K562 (cell line): Measurements from ENCODE around the gene DNAH3. TPM values are rescaled to one million over a fixed set of nuclear protein-coding genes. Genes with fewer than 3 reads are reported as not detected.
A peak's percentile ranks its signal among the peaks of the same experiment; 100 is the strongest.

Source experiments
- BMI1 ChIP-seq: fragments of 150-350 bp; IDR thresholded peaks from 2 replicates; pipeline ENCODE4 v1.6.1; 2014; ENCODE audit warnings: low read length
- CXXC5 ChIP-seq: fragments of 250-450 bp; sonication (Bioruptor Pico); IDR thresholded peaks from 2 replicates; pipeline ENCODE4 v1.8.0; 2022; ENCODE audit warnings: inconsistent platforms, mild to moderate bottlenecking, moderate library complexity
- GATAD2A ChIP-seq: fragments of 450-650 bp; IDR thresholded peaks from 2 replicates; pipeline ENCODE4 v1.6.1; 2017
- HBP1 ChIP-seq: fragments of 450-650 bp; formaldehyde crosslinking; IDR thresholded peaks from 2 replicates; pipeline ENCODE4 v1.4.0; 2022; ENCODE audit warnings: missing genetic modification characterization
- MAX ChIP-seq: sonication (generic); formaldehyde crosslinking; IDR thresholded peaks from 2 replicates; pipeline ENCODE4 v1.9.0; 2022; ENCODE audit warnings: mild to moderate bottlenecking, missing genetic modification reagents
- MEIS2 ChIP-seq: fragments of 450-650 bp; IDR thresholded peaks from 2 replicates; pipeline ENCODE4 v1.6.1; 2014; ENCODE audit warnings: mild to moderate bottlenecking; ENCODE audit not compliant: partially characterized antibody
- MYC ChIP-seq, 2 experiments: fragments of 250-450 bp in 1 of 2; sonication (Bioruptor Pico) in 1 of 2; IDR thresholded peaks; 2 replicates each; pipeline versions ENCODE4 v1.5.1 to v1.6.1; 2012 to 2021; ENCODE audit warnings: low read depth in 2 of 2, borderline replicate concordance in 1 of 2, improper control_type of control experiment in 1 of 2, low read length in 1 of 2, mild to moderate bottlenecking in 1 of 2, moderate library complexity in 1 of 2
- NFXL1 ChIP-seq: fragments of 450-650 bp; formaldehyde crosslinking; IDR thresholded peaks from 2 replicates; pipeline ENCODE4 v1.4.0; 2021; ENCODE audit warnings: mild to moderate bottlenecking
- POLR3A ChIP-seq: IDR thresholded peaks from 2 replicates; pipeline ENCODE4 v1.6.1; 2011; ENCODE audit warnings: borderline replicate concordance, mild to moderate bottlenecking, moderate library complexity; ENCODE audit not compliant: insufficient read length, insufficient read depth; ENCODE audit errors: extremely low read depth
- SPI1 ChIP-seq: IDR thresholded peaks from 2 replicates; pipeline ENCODE4 v1.6.1; 2011; ENCODE audit warnings: low read depth, low read length, control low read depth, borderline replicate concordance
- TFAP4 ChIP-seq: sonication (generic); formaldehyde crosslinking; IDR thresholded peaks from 2 replicates; pipeline ENCODE4 v1.8.0; 2022; ENCODE audit warnings: missing genetic modification reagents, mild to moderate bottlenecking, moderate library complexity, borderline replicate concordance
- TOE1 ChIP-seq, 2 experiments: fragments of 450-650 bp in 1 of 2; sonication (generic) in 1 of 2; formaldehyde crosslinking in 1 of 2; IDR thresholded peaks; 2 replicates each; pipeline versions ENCODE4 v1.7.1 to v1.8.0; 2016 to 2022; ENCODE audit warnings: borderline replicate concordance in 2 of 2, mild to moderate bottlenecking in 2 of 2, antibody characterized with exemption in 1 of 2, inconsistent platforms in 1 of 2, low read depth in 1 of 2, missing genetic modification reagents in 1 of 2, moderate library complexity in 1 of 2
- polyA plus RNA-seq, 8 experiments: library from polyadenylated mRNA; depleted of rRNA in 4 of 8; stranded (reverse) in 5 of 8; unstranded in 3 of 8; fragments of >200 nt; fragmentation: Nextera tagmentation in 2 of 8; fragmentation: Illumina TruSeq in 1 of 8; extraction: Ambion mirVana in 2 of 8; extraction: Trizol in 1 of 8; gene quantifications; 2 replicates each; pipeline versions ENCODE4 v1.2.1 to v1.2.3, GENCODE V29; 2011 to 2014; ENCODE audit warnings: inconsistent platforms in 1 of 8, missing spikeins in 1 of 8
- total RNA-seq, 7 experiments: library from RNA; depleted of rRNA in 6 of 7; stranded (reverse); fragments of >200 nt in 6 of 7; fragmentation: Illumina TruSeq in 2 of 7; extraction: Trizol in 2 of 7; gene quantifications; 2 replicates each; pipeline versions ENCODE4 v1.2.1 to v1.2.3, GENCODE V29; 2011 to 2021; ENCODE audit warnings: low replicate concordance in 1 of 7

DNAH3 gene
- total and polyA plus RNA-seq, 9 of the 15 experiments (the other 6 are each of a cell fraction or from before 2014, with no cell fraction given) = 0.32 to 0.84 (median 0.44) TPM

GRCh38 chr16:20901436-20902112, 249.1 kb downstream of the DNAH3 start (continued):
- peak; percentile 63; the same call in 1 of the 2 replicates for TF ChIP-seq TOE1 (IDR thresholded peaks at IDR 0.05; ENCODE audit: borderline replicate concordance)
- no peak for TF ChIP-seq TOE1 (CRISPR knock-in tag; IDR thresholded peaks at IDR 0.05; ENCODE audit: borderline replicate concordance, low read depth)
- 0 out of 2 replicates have a peak, but pooled peaks have one; percentile 9 for TF ChIP-seq CXXC5
- TF ChIP-seq POLR3A = peak; percentile 31
- TF ChIP-seq MEIS2 = no peak
- peak; percentile 15; the same call in 1 of the 2 replicates for TF ChIP-seq SPI1
- 0 out of 2 replicates have a peak, but pooled peaks have one; percentile 14 for TF ChIP-seq MAX (CRISPR knock-in tag)
- TF ChIP-seq HBP1 = 0 out of 2 replicates have a peak, but pooled peaks have one; percentile 34
- no peak for TF ChIP-seq BMI1
- peak; percentile 45; the same call in 1 of the 2 replicates for TF ChIP-seq TFAP4 (CRISPR knock-in tag)
- peak; percentile 51; the same call in 1 of the 2 replicates for TF ChIP-seq MYC (IDR thresholded peaks at IDR 0.05; ENCODE audit: low read depth, low read length)
- TF ChIP-seq MYC (CRISPR knock-in tag; IDR thresholded peaks at IDR 0.05; ENCODE audit: borderline replicate concordance, low read depth) = no peak
- no peak for TF ChIP-seq NFXL1 (CRISPR knock-in tag)
- TF ChIP-seq GATAD2A = no peak
